ENCODE data around the gene SSBP2.

DNA sequence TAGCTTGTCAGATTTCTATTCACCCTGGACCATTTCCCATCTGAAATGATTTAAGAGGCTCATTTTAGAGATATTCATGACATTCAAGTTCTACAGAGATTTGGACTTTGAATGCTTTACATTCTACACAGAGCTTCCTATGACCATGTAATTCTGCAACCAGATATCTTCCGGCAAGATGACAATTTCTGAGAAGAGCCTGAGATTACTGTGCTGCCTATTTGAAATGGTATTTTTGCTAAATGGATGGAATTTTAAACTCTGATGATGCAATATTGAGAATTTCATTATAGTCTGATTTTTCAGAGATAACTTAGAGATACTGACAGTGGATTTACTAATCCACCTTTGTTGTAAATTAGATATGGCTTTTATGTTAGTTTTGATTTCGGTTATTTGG, 341.0 kb downstream of the SSBP2 start:
- TF ChIP-seq, protein P1, sequence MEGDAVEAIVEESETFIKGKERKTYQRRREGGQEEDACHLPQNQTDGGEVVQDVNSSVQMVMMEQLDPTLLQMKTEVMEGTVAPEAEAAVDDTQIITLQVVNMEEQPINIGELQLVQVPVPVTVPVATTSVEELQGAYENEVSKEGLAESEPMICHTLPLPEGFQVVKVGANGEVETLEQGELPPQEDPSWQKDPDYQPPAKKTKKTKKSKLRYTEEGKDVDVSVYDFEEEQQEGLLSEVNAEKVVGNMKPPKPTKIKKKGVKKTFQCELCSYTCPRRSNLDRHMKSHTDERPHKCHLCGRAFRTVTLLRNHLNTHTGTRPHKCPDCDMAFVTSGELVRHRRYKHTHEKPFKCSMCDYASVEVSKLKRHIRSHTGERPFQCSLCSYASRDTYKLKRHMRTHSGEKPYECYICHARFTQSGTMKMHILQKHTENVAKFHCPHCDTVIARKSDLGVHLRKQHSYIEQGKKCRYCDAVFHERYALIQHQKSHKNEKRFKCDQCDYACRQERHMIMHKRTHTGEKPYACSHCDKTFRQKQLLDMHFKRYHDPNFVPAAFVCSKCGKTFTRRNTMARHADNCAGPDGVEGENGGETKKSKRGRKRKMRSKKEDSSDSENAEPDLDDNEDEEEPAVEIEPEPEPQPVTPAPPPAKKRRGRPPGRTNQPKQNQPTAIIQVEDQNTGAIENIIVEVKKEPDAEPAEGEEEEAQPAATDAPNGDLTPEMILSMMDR (IDR thresholded peaks at IDR 0.05; ENCODE audit: borderline replicate concordance, extremely low read depth, low read length, poor library complexity, severe bottlenecking) = no peak
- TF ChIP-seq EZH2 (IDR thresholded peaks at IDR 0.05; ENCODE audit: borderline replicate concordance, low read depth, low read length, severe bottlenecking) = no peak
